Measurements from ENCODE around the gene TTF2.

Gene TTF2

GRCh38 chr1:117138106-117138505, 78.0 kb downstream of the TTF2 start:
- Histone ChIP-seq H3K79me2 (ENCODE audit: insufficient read depth, low read length) (no peaks in the 10 kb centered on the region), H3K9ac (ENCODE audit: low read depth, low read length) (no peak overlapping the region), H3K4me1 (ENCODE audit: insufficient read depth, low read length) (no peaks in the 10 kb centered on the region), H3K4me3 (ENCODE audit: low read depth in 1 of 2, low read length in 2 of 2) (no peak overlapping the region), H3K4me2 (ENCODE audit: insufficient read depth, low read length) (no peak overlapping the region), H2AFZ (ENCODE audit: low read depth, low read length) (no peak overlapping the region), H3K27me3 (ENCODE audit: insufficient read depth, low read length, poor library complexity) (peaks cover 5% of the 10 kb centered on the region), H3K27ac (ENCODE audit: low read length) (no peak overlapping the region), H4K20me1 (ENCODE audit: insufficient read depth, low read length) (no peaks in the 10 kb centered on the region), H3K36me3 (ENCODE audit: insufficient read depth, low read length) (no peaks in the 10 kb centered on the region), H3K9me3 (ENCODE audit: insufficient read depth, low read length, severe bottlenecking) (no peaks in the 10 kb centered on the region)
- TF ChIP-seq EZH2 (IDR thresholded peaks at IDR 0.05; ENCODE audit: borderline replicate concordance, low read depth, low read length, severe bottlenecking), result no peak
- TF ChIP-seq, protein P1, sequence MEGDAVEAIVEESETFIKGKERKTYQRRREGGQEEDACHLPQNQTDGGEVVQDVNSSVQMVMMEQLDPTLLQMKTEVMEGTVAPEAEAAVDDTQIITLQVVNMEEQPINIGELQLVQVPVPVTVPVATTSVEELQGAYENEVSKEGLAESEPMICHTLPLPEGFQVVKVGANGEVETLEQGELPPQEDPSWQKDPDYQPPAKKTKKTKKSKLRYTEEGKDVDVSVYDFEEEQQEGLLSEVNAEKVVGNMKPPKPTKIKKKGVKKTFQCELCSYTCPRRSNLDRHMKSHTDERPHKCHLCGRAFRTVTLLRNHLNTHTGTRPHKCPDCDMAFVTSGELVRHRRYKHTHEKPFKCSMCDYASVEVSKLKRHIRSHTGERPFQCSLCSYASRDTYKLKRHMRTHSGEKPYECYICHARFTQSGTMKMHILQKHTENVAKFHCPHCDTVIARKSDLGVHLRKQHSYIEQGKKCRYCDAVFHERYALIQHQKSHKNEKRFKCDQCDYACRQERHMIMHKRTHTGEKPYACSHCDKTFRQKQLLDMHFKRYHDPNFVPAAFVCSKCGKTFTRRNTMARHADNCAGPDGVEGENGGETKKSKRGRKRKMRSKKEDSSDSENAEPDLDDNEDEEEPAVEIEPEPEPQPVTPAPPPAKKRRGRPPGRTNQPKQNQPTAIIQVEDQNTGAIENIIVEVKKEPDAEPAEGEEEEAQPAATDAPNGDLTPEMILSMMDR (IDR thresholded peaks at IDR 0.05; ENCODE audit: borderline replicate concordance, extremely low read depth, low read length, poor library complexity, severe bottlenecking), result no peak
- DNase-seq, result no peak
- ATAC-seq (ENCODE audit: insufficient read depth, low read depth), result no peak

GRCh38 chr1:117138561-117138960, 78.4 kb downstream of the TTF2 start:
- no peak for TF ChIP-seq EZH2 (IDR thresholded peaks at IDR 0.05; ENCODE audit: borderline replicate concordance, low read depth, low read length, severe bottlenecking)
- TF ChIP-seq, protein P1 (IDR thresholded peaks at IDR 0.05; ENCODE audit: borderline replicate concordance, extremely low read depth, low read length, poor library complexity, severe bottlenecking), result no peak
- Histone ChIP-seq H3K4me2 (ENCODE audit: insufficient read depth, low read length) (no peak overlapping the region), H2AFZ (ENCODE audit: low read depth, low read length) (no peak overlapping the region), H3K9ac (ENCODE audit: low read depth, low read length) (no peak overlapping the region), H4K20me1 (ENCODE audit: insufficient read depth, low read length) (no peaks in the 10 kb centered on the region), H3K36me3 (ENCODE audit: insufficient read depth, low read length) (no peaks in the 10 kb centered on the region), H3K27ac (ENCODE audit: low read length) (no peak overlapping the region), H3K9me3 (ENCODE audit: insufficient read depth, low read length, severe bottlenecking) (no peaks in the 10 kb centered on the region), H3K4me3 (ENCODE audit: low read depth in 1 of 2, low read length in 2 of 2) (no peak overlapping the region), H3K27me3 (ENCODE audit: insufficient read depth, low read length, poor library complexity) (peaks cover 5% of the 10 kb centered on the region), H3K4me1 (ENCODE audit: insufficient read depth, low read length) (no peaks in the 10 kb centered on the region), H3K79me2 (ENCODE audit: insufficient read depth, low read length) (no peaks in the 10 kb centered on the region)
- no peak for DNase-seq
- no peak for ATAC-seq (ENCODE audit: insufficient read depth, low read depth)

DNA sequence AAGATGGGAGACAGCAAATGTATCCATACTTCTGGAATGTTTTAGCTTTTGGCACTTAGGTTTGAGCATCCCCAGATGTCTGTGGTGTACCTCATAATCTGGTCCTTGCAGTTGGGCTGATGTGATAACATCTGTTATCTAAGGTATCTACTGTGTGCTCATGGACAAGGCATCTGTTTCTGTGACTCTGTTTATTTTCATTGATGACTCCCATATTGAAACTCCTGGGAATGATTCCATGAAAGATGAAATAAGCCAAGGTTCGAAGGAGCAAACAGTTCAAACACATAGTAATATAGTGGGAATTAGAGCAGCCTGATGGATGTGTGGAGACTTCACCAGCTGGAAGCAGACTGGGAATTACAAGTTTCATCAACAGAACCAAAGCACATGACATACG, 82.1 kb downstream of the TTF2 start:
- Histone ChIP-seq H3K4me1 (ENCODE audit: insufficient read depth, low read length) (no peaks in the 10 kb centered on the region), H4K20me1 (ENCODE audit: insufficient read depth, low read length) (no peaks in the 10 kb centered on the region), H3K36me3 (ENCODE audit: insufficient read depth, low read length) (no peaks in the 10 kb centered on the region), H3K4me3 (ENCODE audit: low read depth in 1 of 2, low read length in 2 of 2) (no peak overlapping the region), H2AFZ (ENCODE audit: low read depth, low read length) (no peak overlapping the region), H3K27ac (ENCODE audit: low read length) (no peak overlapping the region), H3K79me2 (ENCODE audit: insufficient read depth, low read length) (no peaks in the 10 kb centered on the region), H3K9me3 (ENCODE audit: insufficient read depth, low read length, severe bottlenecking) (no peaks in the 10 kb centered on the region), H3K4me2 (ENCODE audit: insufficient read depth, low read length) (no peak overlapping the region), H3K9ac (ENCODE audit: low read depth, low read length) (no peak overlapping the region), H3K27me3 (ENCODE audit: insufficient read depth, low read length, poor library complexity) (peaks cover 8% of the 10 kb centered on the region)
- TF ChIP-seq EZH2 (IDR thresholded peaks at IDR 0.05; ENCODE audit: borderline replicate concordance, low read depth, low read length, severe bottlenecking), result no peak
- TF ChIP-seq, protein P1 (IDR thresholded peaks at IDR 0.05; ENCODE audit: borderline replicate concordance, extremely low read depth, low read length, poor library complexity, severe bottlenecking), result no peak
- ATAC-seq (ENCODE audit: insufficient read depth, low read depth) (no peak), DNase-seq (no peak)

- peaks cover 3% of the 10 kb centered on the region for H3K27me3 ChIP-seq (ENCODE audit: insufficient read depth, low read length, poor library complexity)
- no peaks in the 10 kb centered on the region for H3K4me1 ChIP-seq (ENCODE audit: insufficient read depth, low read length)
- H3K27ac ChIP-seq (ENCODE audit: low read length), result no peak overlapping the region
- H3K9me3 ChIP-seq (ENCODE audit: insufficient read depth, low read length, severe bottlenecking), result no peaks in the 10 kb centered on the region
- ATAC-seq (ENCODE audit: insufficient read depth, low read depth) (no peak), DNase-seq (no peak)
- no peak overlapping the region for H2AFZ ChIP-seq (ENCODE audit: low read depth, low read length)
- TF ChIP-seq EZH2 (IDR thresholded peaks at IDR 0.05; ENCODE audit: borderline replicate concordance, low read depth, low read length, severe bottlenecking), result no peak
- TF ChIP-seq, protein P1 (IDR thresholded peaks at IDR 0.05; ENCODE audit: borderline replicate concordance, extremely low read depth, low read length, poor library complexity, severe bottlenecking), result no peak
- H3K36me3 ChIP-seq (ENCODE audit: insufficient read depth, low read length), result no peaks in the 10 kb centered on the region
- H3K9ac ChIP-seq (ENCODE audit: low read depth, low read length), result no peak overlapping the region
- no peak overlapping the region for H3K4me2 ChIP-seq (ENCODE audit: insufficient read depth, low read length)
- H3K79me2 ChIP-seq (ENCODE audit: insufficient read depth, low read length), result no peaks in the 10 kb centered on the region
- H4K20me1 ChIP-seq (ENCODE audit: insufficient read depth, low read length), result no peaks in the 10 kb centered on the region
- no peak overlapping the region for H3K4me3 ChIP-seq (ENCODE audit: low read depth in 1 of 2, low read length in 2 of 2)
These were observed 83.0 kb downstream of the TTF2 start for GRCh38 chr1:117143172-117143571.

Data from DND-41 (cell line).